Right lung (tissue), 5 donors: ENCODE data around the gene TIMM44. TPM values are rescaled to one million over a fixed set of nuclear protein-coding genes. Genes with fewer than 3 reads are reported as not detected.
"Not testable (repeated sequence)": the region's sequence is repeated elsewhere in the genome, so short reads cannot be mapped to it uniquely, and the experiment has no call there.

Experiments used
- DNase-seq, 2 donors: peaks; one replicate each; pipeline ENCODE4 v3.0.0-alpha.2; 2013
- polyA plus RNA-seq, 5 donors: library from polyadenylated mRNA; unstranded; fragments of 120-200 nt; gene quantifications; one replicate each; pipeline versions ENCODE4 v1.2.1 to v1.2.3, GENCODE V29; 2013; ENCODE audit warnings: inconsistent platforms in 1 of 5, low replicate concordance in 1 of 5; ENCODE audit not compliant: insufficient read length in 5 of 5, insufficient read depth in 1 of 5

The TIMM44 gene
- polyA plus RNA-seq, 5 donors, result 32.7 to 55.9 (median 43.7) TPM

DNA sequence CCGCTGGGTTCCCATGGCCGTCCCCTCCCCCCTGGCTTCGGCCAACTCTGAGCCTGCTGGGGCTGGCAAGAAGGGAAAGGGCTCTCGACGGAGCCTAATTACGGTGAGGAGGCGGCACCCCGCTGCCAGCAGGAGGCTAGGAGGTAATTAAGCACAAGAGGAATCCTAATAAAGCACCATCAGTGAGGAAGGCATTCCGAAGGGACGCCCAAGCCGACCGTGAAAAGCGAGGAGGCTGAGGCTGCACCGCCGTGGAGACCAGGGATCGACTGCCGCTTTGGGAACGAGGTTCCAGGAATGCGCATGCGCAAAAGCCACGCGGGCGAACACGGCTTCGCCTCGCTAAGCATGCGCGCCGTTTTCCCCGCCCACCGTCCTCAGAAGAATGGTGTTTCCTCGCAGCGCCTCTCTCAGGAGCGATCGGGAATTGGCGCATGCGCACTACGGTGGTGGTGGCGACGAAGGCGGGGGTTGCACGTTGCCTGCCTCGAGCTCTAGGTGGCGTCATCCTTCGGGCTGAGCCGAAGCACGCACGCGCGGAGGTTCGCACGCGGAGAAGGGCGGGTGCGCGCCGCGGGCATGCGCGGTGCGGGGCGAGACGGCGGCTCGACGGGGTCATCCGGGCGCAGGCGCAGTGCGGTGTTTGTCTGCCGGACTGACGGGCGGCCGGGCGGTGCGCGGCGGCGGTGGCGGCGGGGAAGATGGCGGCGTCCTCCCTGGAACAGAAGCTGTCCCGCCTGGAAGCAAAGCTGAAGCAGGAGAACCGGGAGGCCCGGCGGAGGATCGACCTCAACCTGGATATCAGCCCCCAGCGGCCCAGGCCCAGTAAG is 40.0 kb downstream of the TIMM44 start, which contains the start of gene MAP2K7:
Gene MAP2K7 (plus strand): TSS at position 634 of the 830 bp plus-strand sequence. CDS start 68 bp downstream, at position 702.
- DNase-seq, result peak; percentile 100

- no peak for DNase-seq
Observed at GRCh38 chr19:7902796-7903243, 40.6 kb downstream of the TIMM44 start.

GRCh38 chr19:7901337-7901736 is 42.1 kb downstream of the TIMM44 start:
- no peak for DNase-seq

- no peak for DNase-seq
Observed at GRCh38 chr19:7900931-7901330, 42.5 kb downstream of the TIMM44 start.

- no peak for DNase-seq
Observed at GRCh38 chr19:7900401-7900870, 43.0 kb downstream of the TIMM44 start.

DNA sequence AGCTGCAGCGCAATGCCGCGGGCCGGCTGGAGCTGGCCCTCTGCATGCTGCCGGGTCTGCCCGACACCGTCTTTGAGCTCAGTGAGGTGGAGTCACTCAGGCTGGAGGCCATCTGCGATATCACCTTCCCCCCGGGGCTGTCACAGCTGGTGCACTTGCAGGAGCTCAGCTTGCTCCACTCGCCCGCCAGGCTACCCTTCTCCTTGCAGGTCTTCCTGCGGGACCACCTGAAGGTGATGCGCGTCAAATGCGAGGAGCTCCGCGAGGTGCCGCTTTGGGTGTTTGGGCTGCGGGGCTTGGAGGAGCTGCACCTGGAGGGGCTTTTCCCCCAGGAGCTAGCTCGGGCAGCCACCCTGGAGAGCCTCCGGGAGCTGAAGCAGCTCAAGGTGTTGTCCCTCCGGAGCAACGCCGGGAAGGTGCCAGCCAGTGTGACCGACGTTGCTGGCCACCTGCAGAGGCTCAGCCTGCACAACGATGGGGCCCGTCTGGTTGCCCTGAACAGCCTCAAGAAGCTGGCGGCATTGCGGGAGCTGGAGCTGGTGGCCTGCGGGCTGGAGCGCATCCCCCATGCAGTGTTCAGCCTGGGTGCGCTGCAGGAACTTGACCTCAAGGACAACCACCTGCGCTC is 43.6 kb downstream of the TIMM44 start:
- DNase-seq, result no peak

DNA sequence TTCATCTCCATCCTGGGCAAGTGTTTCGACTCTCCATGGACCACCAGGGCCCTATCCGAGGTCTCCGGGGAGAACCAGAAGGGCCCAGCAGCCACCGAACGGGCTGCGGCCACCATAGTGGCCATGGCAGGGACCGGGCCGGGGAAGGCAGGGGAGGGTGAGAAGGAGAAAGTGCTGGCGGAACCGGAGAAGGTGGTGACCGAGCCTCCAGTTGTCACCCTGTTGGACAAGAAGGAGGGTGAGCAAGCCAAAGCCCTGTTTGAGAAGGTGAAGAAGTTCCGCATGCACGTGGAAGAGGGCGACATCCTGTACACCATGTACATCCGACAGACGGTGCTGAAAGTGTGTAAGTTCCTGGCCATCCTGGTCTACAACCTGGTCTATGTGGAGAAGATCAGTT is 44.5 kb downstream of the TIMM44 start:
- DNase-seq, result no peak

- DNase-seq, result no peak
Observed at GRCh38 chr19:7897292-7897691, 46.2 kb downstream of the TIMM44 start.

DNA sequence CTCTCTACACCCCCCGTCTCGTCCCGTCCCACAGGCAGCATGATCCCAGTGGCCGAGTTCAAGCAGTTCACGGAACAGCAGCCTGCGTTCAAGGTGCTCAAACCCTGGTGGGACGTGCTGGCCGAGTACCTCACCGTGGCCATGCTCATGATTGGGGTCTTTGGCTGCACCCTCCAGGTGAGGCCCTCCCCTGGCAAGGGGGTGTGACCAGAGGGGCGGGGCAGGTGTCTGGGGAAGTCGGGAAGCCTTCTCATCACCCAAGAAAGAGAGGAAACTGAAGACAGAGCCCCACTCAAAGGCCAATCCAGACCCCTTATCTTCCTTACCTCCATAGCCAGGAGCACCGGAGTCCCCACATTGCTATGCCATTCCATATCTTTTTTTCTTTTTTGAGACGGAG is 47.9 kb downstream of the TIMM44 start:
- DNase-seq, result no peak

GRCh38 chr19:7894612-7895309 is 48.7 kb downstream of the TIMM44 start:
- DNase-seq, result peak in 1 of 2 donors; percentile 50

- DNase-seq, result not testable (repeated sequence)
Observed at GRCh38 chr19:7893362-7894101, 49.9 kb downstream of the TIMM44 start.

- DNase-seq, result no peak
Observed at GRCh38 chr19:7888826-7889217, 54.6 kb downstream of the TIMM44 start.

DNA sequence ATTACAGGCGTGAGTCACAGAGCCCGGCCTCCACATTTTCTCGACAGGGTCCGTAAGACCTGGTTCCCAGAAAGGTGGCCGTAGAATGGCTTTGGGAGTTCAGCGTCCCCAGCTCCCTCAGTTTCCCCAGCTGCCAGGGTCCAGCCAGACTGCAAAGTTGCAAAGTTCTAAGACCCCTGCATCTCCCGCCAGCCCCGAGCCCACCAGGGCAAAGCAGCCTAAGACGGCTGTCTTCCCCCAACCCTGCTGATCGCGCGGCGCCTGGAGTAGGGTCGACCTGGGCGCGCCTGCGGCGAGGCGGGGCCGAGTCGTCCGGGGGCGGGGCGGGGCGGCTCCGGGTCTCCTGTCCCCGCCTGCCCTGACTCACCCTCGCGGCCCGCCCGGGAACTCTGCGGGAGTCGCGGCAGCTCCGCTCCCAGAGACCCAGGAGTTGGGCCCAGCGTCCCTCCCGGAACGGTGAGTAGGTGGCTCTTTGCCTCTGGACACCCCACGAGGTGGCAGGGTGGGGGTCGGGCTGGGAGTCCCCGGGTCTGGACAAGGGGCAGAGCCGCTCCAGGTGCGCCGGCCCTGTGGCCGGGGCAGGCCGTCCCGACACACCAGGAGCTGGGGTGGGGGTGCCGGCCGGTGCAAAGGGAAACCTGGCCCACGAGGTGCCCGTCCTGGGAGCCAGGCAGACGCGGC is 55.2 kb downstream of the TIMM44 start, which contains the start of gene LRRC8E:
Gene LRRC8E (plus strand): TSS at position 366 of the 681 bp plus-strand sequence. CDS start 7,094 bp downstream, outside the sequence.
- DNase-seq, result no peak

DNA sequence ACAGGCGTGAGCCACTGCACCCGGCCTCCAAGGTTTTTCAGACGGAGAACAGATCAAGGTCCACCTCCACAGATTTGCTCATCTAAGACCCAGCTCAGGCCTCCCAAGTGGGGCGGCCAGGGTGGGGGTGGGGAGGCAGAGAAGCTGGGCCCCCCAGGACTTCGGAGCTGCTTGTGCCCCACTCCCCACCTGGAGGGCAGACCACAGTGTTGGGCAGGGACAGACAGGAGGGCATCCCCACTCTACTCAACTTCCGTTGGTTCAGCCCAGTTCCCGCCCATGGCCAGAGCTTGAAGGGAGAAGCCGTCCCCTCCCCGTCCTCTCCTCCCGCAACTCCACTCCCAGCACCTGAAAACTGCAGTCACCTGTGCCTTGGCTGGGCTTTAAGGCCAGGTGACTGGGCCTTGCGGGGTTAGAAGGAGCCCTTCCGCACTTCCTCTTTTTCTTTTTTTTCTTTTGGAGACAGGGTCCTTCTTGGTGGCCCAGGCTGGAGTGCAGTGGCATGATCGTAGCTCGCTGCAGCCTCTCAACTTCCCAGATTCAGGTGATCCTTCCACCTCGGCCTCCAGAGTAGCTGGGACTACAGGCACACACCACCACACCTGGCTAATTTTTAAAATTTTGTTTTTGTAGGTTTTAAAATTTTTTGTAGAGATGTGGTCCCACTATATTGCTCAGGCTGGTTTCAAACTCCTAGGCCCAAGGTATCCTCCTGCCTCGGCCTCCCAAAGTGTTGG is 55.9 kb downstream of the TIMM44 start:
- DNase-seq, result no peak

DNA sequence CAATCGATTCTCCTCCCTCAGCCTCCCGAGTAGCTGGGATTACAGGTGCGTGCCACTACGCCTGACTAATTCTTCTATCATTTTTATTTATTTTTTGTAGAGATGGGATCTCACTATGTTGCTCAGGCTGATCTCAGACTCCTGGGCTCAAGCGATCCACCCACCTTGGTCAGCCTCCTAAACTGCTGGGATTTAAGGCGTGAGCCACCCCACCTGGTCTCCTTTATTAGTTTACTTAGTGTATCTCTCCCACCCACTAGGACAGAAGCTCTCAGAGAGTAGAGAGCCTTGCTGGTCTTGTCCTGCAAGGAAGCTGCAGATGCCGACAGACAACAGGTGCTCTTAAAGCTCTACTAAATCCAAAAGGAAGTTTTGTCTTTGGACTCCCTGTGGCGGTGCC is 57.6 kb downstream of the TIMM44 start:
- no peak for DNase-seq

DNA sequence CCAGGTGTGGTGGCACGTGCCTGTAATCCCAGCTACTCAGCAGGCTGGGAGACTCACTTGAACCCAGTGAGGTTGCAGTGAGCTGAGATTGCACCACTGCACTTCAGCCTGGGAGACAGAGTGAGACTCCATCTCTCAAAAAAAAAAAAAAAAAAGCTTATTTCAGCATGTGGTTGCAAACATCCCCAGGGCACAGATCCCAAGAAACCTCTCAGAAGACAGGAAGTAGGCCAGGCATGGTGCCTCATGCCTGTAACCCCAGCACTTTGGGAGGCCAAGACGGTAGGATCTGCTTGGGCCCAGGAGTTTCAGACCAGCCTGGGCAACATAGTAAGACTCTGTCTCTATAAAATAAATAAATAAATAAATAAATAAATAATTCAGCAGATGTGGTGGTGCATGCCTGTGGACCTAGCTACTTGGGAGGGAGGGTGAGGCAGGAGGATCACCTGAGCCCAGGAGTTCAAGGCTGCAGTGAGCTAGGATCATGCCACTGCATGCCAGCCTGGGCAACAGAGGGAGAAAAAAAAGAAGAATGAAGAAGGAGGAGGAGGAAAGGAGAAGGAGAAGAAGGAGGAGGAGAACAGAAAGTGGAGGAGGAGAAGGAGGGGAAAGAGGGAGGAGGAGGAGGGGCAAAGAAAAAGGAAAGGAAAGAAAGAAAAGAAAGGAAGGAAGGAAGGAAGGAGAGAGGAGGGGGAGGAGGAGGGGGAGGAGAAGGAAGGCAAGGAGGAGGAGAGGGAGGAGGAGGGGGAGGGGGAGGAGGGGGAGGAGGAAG is 59.5 kb downstream of the TIMM44 start:
- DNase-seq, result no peak

- no peak for DNase-seq
Observed at GRCh38 chr19:7883105-7883504, 60.4 kb downstream of the TIMM44 start.

DNA sequence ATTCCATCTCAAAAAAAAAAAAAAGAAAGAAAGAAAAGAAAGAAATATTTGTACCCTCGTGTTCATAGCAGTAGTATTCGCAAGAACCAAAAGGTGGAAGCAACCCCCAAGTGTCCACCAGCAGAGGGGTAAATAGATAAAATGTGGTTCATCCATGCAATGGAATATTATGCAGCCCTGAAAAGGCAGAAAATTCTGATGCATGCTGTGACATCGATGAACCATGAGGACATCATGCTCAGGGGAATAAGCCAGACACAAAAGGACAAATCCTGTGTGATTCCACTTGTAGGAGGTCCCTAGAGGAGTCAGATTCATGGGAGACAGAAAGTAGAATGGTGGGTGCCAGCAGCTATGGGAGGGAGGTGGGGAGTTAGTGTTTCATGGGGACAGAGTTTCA is 61.6 kb downstream of the TIMM44 start:
- DNase-seq, result no peak

- DNase-seq, result no peak
Observed at GRCh38 chr19:7879836-7880235, 63.6 kb downstream of the TIMM44 start.
